IMR-90 (cell line): Measurements from ENCODE around the gene INCA1. TPM values are rescaled to one million over a fixed set of nuclear protein-coding genes. Genes with fewer than 3 reads are reported as not detected.

Experiments used
- ATAC-seq: fragments of 200-7000 bp; cut with Tn5 transposase; 2 replicates; pipeline ENCODE4 v1.9.1; 2020; ENCODE audit warnings: low read depth, mild to moderate bottlenecking, moderate library complexity
- BruUV-seq: library from RNA; stranded (reverse); fragments of 400-500 nt; replicated peaks from 2 replicates; lab custom pipeline; 2021; lab: Mats Ljungman, UMichigan
- CTCF ChIA-PET: fragments of 300-600 bp; formaldehyde crosslinking; extraction: SDS; loops from one replicate; lab custom pipeline; 2021; ENCODE audit warnings: antibody characterized with exemption; lab: Yijun Ruan, JAX
- POLR2A ChIA-PET: fragments of 300-600 bp; sonication (Branson Sonifier 250); formaldehyde crosslinking; loops from one replicate; lab custom pipeline; 2022; ENCODE audit warnings: antibody characterized with exemption; ENCODE audit not compliant: unreplicated experiment; lab: Charles Lee
- DNase-seq: peaks from one replicate; pipeline ENCODE4 v3.0.0; 2013
- H2AFZ ChIP-seq: replicated peaks from 2 replicates; pipeline ENCODE3; 2013; ENCODE audit warnings: low read length, mild to moderate bottlenecking; ENCODE audit not compliant: poor library complexity
- H2AK5ac ChIP-seq: 2 replicates; pipeline ENCODE4 v1.6.1; 2013; ENCODE audit warnings: low read depth, low read length, inconsistent platforms
- H2AK9ac ChIP-seq: replicated peaks from 2 replicates; pipeline ENCODE3; 2013; ENCODE audit warnings: mild to moderate bottlenecking, low read depth, low read length, moderate library complexity; ENCODE audit not compliant: poor library complexity
- H2BK120ac ChIP-seq: 2 replicates; pipeline ENCODE4 v1.6.1; 2013; ENCODE audit warnings: low read depth, low read length, inconsistent platforms
- H2BK15ac ChIP-seq: 3 replicates; pipeline ENCODE4 v1.6.1; 2013; ENCODE audit warnings: low read depth, low read length, inconsistent platforms
- H2BK20ac ChIP-seq: 2 replicates; pipeline ENCODE4 v1.6.1; 2013; ENCODE audit warnings: low read depth, mild to moderate bottlenecking, inconsistent platforms, low read length, moderate library complexity
- H2BK5ac ChIP-seq: 2 replicates; pipeline ENCODE4 v1.6.1; 2013; ENCODE audit warnings: mild to moderate bottlenecking, low read depth, low read length, inconsistent platforms; ENCODE audit not compliant: poor library complexity, severe bottlenecking
- H3K14ac ChIP-seq: replicated peaks from 2 replicates; pipeline ENCODE4 v1.6.1; 2013; ENCODE audit warnings: low read depth, low read length, inconsistent platforms
- H3K18ac ChIP-seq: 2 replicates; pipeline ENCODE4 v1.6.1; 2013; ENCODE audit warnings: low read depth, low read length, control low read depth
- H3K23ac ChIP-seq: 2 replicates; pipeline ENCODE4 v1.6.1; 2013; ENCODE audit warnings: low read depth, low read length, inconsistent platforms
- H3K27ac ChIP-seq: 2 replicates; pipeline ENCODE4 v1.5.1; 2013; ENCODE audit warnings: mild to moderate bottlenecking, control low read depth, low read length; ENCODE audit not compliant: insufficient read depth
- H3K27me3 ChIP-seq: 2 replicates; pipeline ENCODE4 v1.6.1; 2013; ENCODE audit warnings: low read length; ENCODE audit not compliant: control insufficient read depth, insufficient read depth
- H3K36me3 ChIP-seq: 2 replicates; pipeline ENCODE4 v1.6.1; 2013; ENCODE audit warnings: low read length, mixed read lengths; ENCODE audit not compliant: control insufficient read depth, insufficient read depth
- H3K4ac ChIP-seq: 2 replicates; pipeline ENCODE4 v1.6.1; 2013; ENCODE audit warnings: low read depth, low read length, inconsistent platforms
- H3K4me1 ChIP-seq: 2 replicates; pipeline ENCODE4 v1.6.1; 2013; ENCODE audit warnings: low read length, mixed read lengths; ENCODE audit not compliant: control insufficient read depth, insufficient read depth
- H3K4me2 ChIP-seq: 2 replicates; pipeline ENCODE4 v1.6.1; 2013; ENCODE audit warnings: low read depth, mild to moderate bottlenecking, control low read depth, low read length, moderate library complexity
- H3K4me3 ChIP-seq: 2 replicates; pipeline ENCODE4 v1.5.1; 2013; ENCODE audit warnings: low read depth, mild to moderate bottlenecking, control low read depth, low read length, moderate library complexity; ENCODE audit not compliant: insufficient read depth
- H3K56ac ChIP-seq: 2 replicates; pipeline ENCODE4 v1.6.1; 2013; ENCODE audit warnings: low read length, inconsistent platforms; ENCODE audit not compliant: insufficient read depth; ENCODE audit errors: extremely low read depth
- H3K79me1 ChIP-seq, 2 experiments: 2 replicates each; pipeline ENCODE4 v1.6.1; 2013; ENCODE audit warnings: low read length in 2 of 2, inconsistent platforms in 1 of 2, low read depth in 1 of 2
- H3K9ac ChIP-seq: 2 replicates; pipeline ENCODE4 v1.6.1; 2013; ENCODE audit warnings: low read depth, low read length, control low read depth
- H3K9me1 ChIP-seq: 2 replicates; pipeline ENCODE4 v1.6.1; 2013; ENCODE audit warnings: low read length, inconsistent platforms; ENCODE audit not compliant: insufficient read depth
- H3K9me3 ChIP-seq: 2 replicates; pipeline ENCODE4 v1.6.1; 2013; ENCODE audit warnings: low read length; ENCODE audit not compliant: control insufficient read depth, insufficient read depth
- H4K20me1 ChIP-seq: 2 replicates; pipeline ENCODE4 v1.6.1; 2013; ENCODE audit warnings: low read length, inconsistent platforms; ENCODE audit not compliant: insufficient read depth
- H4K5ac ChIP-seq: 2 replicates; pipeline ENCODE4 v1.6.1; 2013; ENCODE audit warnings: mild to moderate bottlenecking, low read depth, low read length, control low read depth
- H4K8ac ChIP-seq, 2 experiments: 2 replicates each; pipeline ENCODE4 v1.6.1; 2013; ENCODE audit warnings: low read depth in 2 of 2, low read length in 2 of 2, control low read depth in 1 of 2, inconsistent platforms in 1 of 2
- H4K91ac ChIP-seq: 2 replicates; pipeline ENCODE4 v1.6.1; 2013; ENCODE audit warnings: low read depth, low read length, inconsistent platforms; ENCODE audit not compliant: insufficient read depth
- RAD21 ChIP-seq: IDR thresholded peaks from 2 replicates; pipeline ENCODE4 v1.6.1; 2012; ENCODE audit warnings: low read length, improper control_type of control experiment
- RCOR1 ChIP-seq: IDR thresholded peaks from 2 replicates; pipeline ENCODE4 v1.6.1; 2012; ENCODE audit warnings: mild to moderate bottlenecking, low read length, improper control_type of control experiment; ENCODE audit not compliant: insufficient replicate concordance
- RFX5 ChIP-seq: IDR thresholded peaks from 2 replicates; pipeline ENCODE4 v1.8.0; 2012; ENCODE audit warnings: low read depth, mild to moderate bottlenecking, low read length, moderate library complexity
- WGBS, 2 experiments: methylation state at CpG; one replicate each; pipeline versions ENCODE4 v1.1.5 to v1.1.7; 2013; ENCODE audit warnings: missing lambda C conversion rate in 2 of 2; ENCODE audit not compliant: insufficient read length in 1 of 2; ENCODE audit errors: extremely low coverage in 2 of 2; 5-methylcytosine and 5-hydroxymethylcytosine counted together
- dilution Hi-C: fragments of 300-500 bp; cut with HindIII; formaldehyde crosslinking; loops from one replicate; pipeline ENCODE4 v1.14.3; 2018; ENCODE audit warnings: low sequenced_read_pairs; ENCODE audit not compliant: unreplicated experiment
- in situ Hi-C: fragments of 300-500 bp; cut with MboI; formaldehyde crosslinking; loops from 3 replicates; pipeline ENCODE4 v1.14.3; 2019; ENCODE audit warnings: low sequenced_read_pairs, inconsistent platforms, mixed read lengths
- intact Hi-C: fragments of 100-400 bp; cut with micrococcal nuclease; formaldehyde crosslinking; loops from 2 replicates; pipeline ENCODE4 v1.10.0; 2022
- polyA plus RNA-seq, 3 experiments: library from polyadenylated mRNA; depleted of rRNA; stranded (reverse); fragments of >200 nt; gene quantifications; 2 replicates each; pipeline ENCODE4 v1.2.3, GENCODE V29; 2012; ENCODE audit warnings: low replicate concordance in 1 of 3
- total RNA-seq: library from RNA; depleted of rRNA; stranded (reverse); fragments of >200 nt; gene quantifications from 2 replicates; pipeline ENCODE4 v1.2.3, GENCODE V29; 2012
- TF ChIP-seq, protein P1 (sequence below): fragments of 150-350 bp; IDR thresholded peaks from 2 replicates; pipeline ENCODE4 v1.6.1; 2016; ENCODE audit warnings: low read depth, mild to moderate bottlenecking, low read length, moderate library complexity, borderline replicate concordance

Gene INCA1
- total and polyA plus RNA-seq, 2 of the 4 experiments (the other 2 are of a cell fraction), result 0.18 to 0.51 TPM

DNA sequence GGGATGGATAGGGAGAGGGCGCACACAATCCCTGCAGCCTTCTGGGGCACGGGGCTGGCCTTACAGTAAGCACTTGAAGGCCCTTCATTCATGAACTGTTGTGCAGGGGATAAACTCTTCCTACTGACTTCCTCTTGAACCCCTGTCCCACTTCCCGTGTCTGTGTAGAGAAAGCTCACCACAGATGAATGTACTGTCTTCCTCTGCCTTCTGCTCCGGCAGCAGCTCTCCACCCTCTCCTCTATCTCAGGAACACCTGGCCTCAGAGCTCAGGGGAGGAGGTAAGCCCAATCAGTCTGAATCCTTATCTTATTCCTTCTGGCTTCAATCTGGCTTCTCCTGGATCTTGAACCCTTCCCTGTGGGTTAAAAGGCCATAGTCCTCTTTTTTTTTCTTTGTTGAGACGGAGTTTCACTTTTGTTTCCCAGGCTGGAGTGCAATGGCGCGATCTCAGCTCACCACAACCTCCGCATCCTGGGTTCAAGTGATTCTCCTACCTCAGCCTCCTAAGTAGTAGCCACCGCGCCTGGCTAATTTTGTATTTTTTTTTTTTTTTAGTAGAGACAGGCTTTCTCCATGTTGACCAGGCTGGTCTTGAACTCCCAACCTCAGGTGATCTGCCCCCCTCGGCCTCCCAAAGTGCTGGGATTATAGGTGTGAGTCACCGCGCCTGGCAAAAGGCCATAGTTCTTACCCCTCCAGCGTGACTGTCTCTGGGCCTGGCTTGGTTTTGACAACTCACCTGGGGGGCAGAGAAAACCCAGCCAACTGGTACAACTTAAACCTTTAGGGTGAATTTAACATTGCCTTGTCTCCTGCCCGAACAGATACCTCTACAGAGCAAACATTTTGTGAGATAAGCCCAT, 45.1 kb upstream of the INCA1 start:
- TF ChIP-seq, protein P1, sequence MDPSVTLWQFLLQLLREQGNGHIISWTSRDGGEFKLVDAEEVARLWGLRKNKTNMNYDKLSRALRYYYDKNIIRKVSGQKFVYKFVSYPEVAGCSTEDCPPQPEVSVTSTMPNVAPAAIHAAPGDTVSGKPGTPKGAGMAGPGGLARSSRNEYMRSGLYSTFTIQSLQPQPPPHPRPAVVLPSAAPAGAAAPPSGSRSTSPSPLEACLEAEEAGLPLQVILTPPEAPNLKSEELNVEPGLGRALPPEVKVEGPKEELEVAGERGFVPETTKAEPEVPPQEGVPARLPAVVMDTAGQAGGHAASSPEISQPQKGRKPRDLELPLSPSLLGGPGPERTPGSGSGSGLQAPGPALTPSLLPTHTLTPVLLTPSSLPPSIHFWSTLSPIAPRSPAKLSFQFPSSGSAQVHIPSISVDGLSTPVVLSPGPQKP, result no peak
- no peak for TF ChIP-seq RFX5
- no peak for TF ChIP-seq RCOR1
- TF ChIP-seq RAD21, result no peak
- POLR2A ChIA-PET, result no interaction called here
- Histone ChIP-seq H3K56ac (no peak overlapping the region), H4K20me1 (no peaks in the 10 kb centered on the region), H3K18ac (no peak overlapping the region), H3K9me1 (no peaks in the 10 kb centered on the region), H3K4me1 (no peaks in the 10 kb centered on the region), H3K23ac (no peak overlapping the region), H2BK15ac (no peak overlapping the region), H2BK20ac (no peak overlapping the region), H3K4me3 (no peak overlapping the region), H4K8ac (no peak overlapping the region), H3K9ac (no peak overlapping the region), H3K27ac (no peak overlapping the region), H2AK9ac (no peak overlapping the region), H4K5ac (no peak overlapping the region), H3K4me2 (no peak overlapping the region), H2BK5ac (no peak overlapping the region), H3K36me3 (no peaks in the 10 kb centered on the region), H3K14ac (no peak overlapping the region), H3K79me1 (no peaks in the 10 kb centered on the region), H2BK120ac (no peak overlapping the region), H2AK5ac (no peak overlapping the region), H3K27me3 (peaks cover 1% of the 10 kb centered on the region; the same call in 1 of the 2 replicates), H4K91ac (no peak overlapping the region), H3K4ac (no peak overlapping the region), H2AFZ (no peak overlapping the region), H3K9me3 (no peaks in the 10 kb centered on the region; the same call in 1 of the 2 replicates)
- intact Hi-C loops (no loop called here), in situ Hi-C loops (no loop called here), dilution Hi-C loops (no loop called here)
- no TSS peak for BruUV-seq
- DNase-seq (no peak), ATAC-seq (no peak)
- no CpG with 5 or more reads among the region's 15 CpGs for WGBS, 2 experiments
- CTCF ChIA-PET, result no interaction called here
